Esophagus squamous epithelium (tissue), 4 donors: ENCODE results near the gene SMC4.

Experiments
- POLR2A ChIP-seq, 4 donors: fragments of 450-650 bp; IDR thresholded peaks; one replicate each; pipeline ENCODE4 v1.6.1; 2017; ENCODE audit warnings: antibody characterized with exemption in 4 of 4, mild to moderate bottlenecking in 4 of 4, moderate library complexity in 3 of 4
- TF ChIP-seq, protein P1 (sequence below), 6 experiments: fragments of 450-650 bp in 4 of 6; fragments of 200-600 bp in 2 of 6; sonication (generic) in 2 of 6; IDR thresholded peaks; one replicate each; pipeline ENCODE4 v1.5.1; 2016 to 2019; ENCODE audit warnings: antibody characterized with exemption in 6 of 6, mild to moderate bottlenecking in 4 of 6, moderate library complexity in 4 of 6

DNA sequence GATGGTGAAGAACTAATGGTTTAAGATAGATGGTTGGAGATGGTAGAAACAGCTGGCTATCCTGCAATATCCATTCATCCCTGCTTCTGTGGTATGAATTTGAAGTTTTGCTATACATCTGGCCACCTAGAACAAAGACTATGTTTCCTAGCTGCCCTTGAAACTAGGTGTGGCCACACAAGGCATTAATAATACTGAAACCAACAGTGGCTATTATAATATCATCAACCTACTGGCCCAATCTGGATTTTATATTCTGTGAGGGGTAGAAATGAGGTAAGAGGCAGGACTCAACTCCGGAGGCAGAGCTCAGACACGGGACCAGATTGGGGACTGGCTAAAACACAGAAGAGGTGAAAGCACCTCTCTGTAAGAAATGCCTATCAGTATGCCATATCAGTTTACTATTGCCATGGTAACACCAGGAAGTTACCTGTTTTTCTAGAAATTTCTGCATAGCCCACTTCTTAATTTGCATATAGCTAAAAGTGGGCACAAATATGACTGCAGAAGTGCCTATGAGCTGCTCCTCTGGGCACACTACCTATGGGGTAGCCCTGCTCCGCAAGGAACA lies 8.8 kb upstream of the SMC4 start:
- TF ChIP-seq, protein P1, sequence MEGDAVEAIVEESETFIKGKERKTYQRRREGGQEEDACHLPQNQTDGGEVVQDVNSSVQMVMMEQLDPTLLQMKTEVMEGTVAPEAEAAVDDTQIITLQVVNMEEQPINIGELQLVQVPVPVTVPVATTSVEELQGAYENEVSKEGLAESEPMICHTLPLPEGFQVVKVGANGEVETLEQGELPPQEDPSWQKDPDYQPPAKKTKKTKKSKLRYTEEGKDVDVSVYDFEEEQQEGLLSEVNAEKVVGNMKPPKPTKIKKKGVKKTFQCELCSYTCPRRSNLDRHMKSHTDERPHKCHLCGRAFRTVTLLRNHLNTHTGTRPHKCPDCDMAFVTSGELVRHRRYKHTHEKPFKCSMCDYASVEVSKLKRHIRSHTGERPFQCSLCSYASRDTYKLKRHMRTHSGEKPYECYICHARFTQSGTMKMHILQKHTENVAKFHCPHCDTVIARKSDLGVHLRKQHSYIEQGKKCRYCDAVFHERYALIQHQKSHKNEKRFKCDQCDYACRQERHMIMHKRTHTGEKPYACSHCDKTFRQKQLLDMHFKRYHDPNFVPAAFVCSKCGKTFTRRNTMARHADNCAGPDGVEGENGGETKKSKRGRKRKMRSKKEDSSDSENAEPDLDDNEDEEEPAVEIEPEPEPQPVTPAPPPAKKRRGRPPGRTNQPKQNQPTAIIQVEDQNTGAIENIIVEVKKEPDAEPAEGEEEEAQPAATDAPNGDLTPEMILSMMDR (IDR thresholded peaks at IDR 0.05): no peak
- TF ChIP-seq POLR2A (IDR thresholded peaks at IDR 0.05): no peak
